A673 (cell line): Measurements from ENCODE around the gene BRAF. TPM values are rescaled to one million over a fixed set of nuclear protein-coding genes. Genes with fewer than 3 reads are reported as not detected.

Experiments used
- BruUV-seq: library from RNA; stranded (reverse); fragments of 400-500 nt; replicated peaks from 2 replicates; lab custom pipeline; 2021; lab: Mats Ljungman, UMichigan
- CTCF ChIA-PET: fragments of 300-600 bp; sonication (Branson Sonifier 250); formaldehyde crosslinking; loops from one replicate; lab custom pipeline; 2022; ENCODE audit warnings: antibody characterized with exemption; lab: Charles Lee
- POLR2A ChIA-PET: fragments of 300-600 bp; sonication (Branson Sonifier 250); formaldehyde crosslinking; loops from one replicate; lab custom pipeline; 2022; ENCODE audit warnings: antibody characterized with exemption; ENCODE audit not compliant: low non-redundant PET; lab: Charles Lee
- DNase-seq: peaks from one replicate; pipeline ENCODE4 v3.0.0-alpha.2; 2015; ENCODE audit warnings: low spot score
- H3K27ac ChIP-seq: fragments of 200-600 bp; sonication (generic); 2 replicates; pipeline ENCODE4 v1.5.1; 2016; ENCODE audit warnings: mixed run types, low read depth, mild to moderate bottlenecking, mixed read lengths, antibody characterized with exemption, low read length; ENCODE audit not compliant: poor library complexity, severe bottlenecking
- H3K27me3 ChIP-seq: fragments of 200-600 bp; sonication (generic); replicated peaks from 2 replicates; pipeline ENCODE4 v1.6.1; 2017; ENCODE audit warnings: mixed run types, low read depth, mild to moderate bottlenecking, mixed read lengths, antibody characterized with exemption, low read length; ENCODE audit not compliant: insufficient read depth, poor library complexity
- H3K36me3 ChIP-seq: fragments of 200-600 bp; sonication (generic); 2 replicates; pipeline ENCODE4 v1.6.1; 2016; ENCODE audit warnings: mixed run types, mild to moderate bottlenecking, mixed read lengths, antibody characterized with exemption, low read length; ENCODE audit not compliant: insufficient read depth, poor library complexity, severe bottlenecking
- H3K4me1 ChIP-seq: fragments of 200-600 bp; sonication (generic); 2 replicates; pipeline ENCODE4 v1.6.1; 2017; ENCODE audit warnings: mixed run types, mild to moderate bottlenecking, mixed read lengths, antibody characterized with exemption, low read length; ENCODE audit not compliant: insufficient read depth, poor library complexity, severe bottlenecking
- H3K4me3 ChIP-seq: fragments of 200-600 bp; sonication (generic); 2 replicates; pipeline ENCODE4 v1.5.1; 2016; ENCODE audit warnings: low read depth, mixed run types, mild to moderate bottlenecking, mixed read lengths, low read length; ENCODE audit not compliant: poor library complexity, severe bottlenecking
- H3K9me3 ChIP-seq: fragments of 200-600 bp; sonication (generic); 2 replicates; pipeline ENCODE4 v1.6.1; 2016; ENCODE audit warnings: mixed run types, low read depth, mild to moderate bottlenecking, mixed read lengths, antibody characterized with exemption, low read length; ENCODE audit not compliant: poor library complexity, severe bottlenecking
- EZH2 ChIP-seq: fragments of 200-600 bp; sonication (generic); IDR thresholded peaks from 2 replicates; pipeline ENCODE4 v1.6.1; 2017; ENCODE audit warnings: borderline replicate concordance, low read depth, mild to moderate bottlenecking, mixed read lengths, antibody characterized with exemption, low read length; ENCODE audit not compliant: poor library complexity, severe bottlenecking
- intact Hi-C: fragments of 100-400 bp; cut with micrococcal nuclease; formaldehyde crosslinking; loops from one replicate; pipeline ENCODE4 v1.10.0; 2022; ENCODE audit not compliant: unreplicated experiment
- total RNA-seq: library from RNA; stranded (reverse); gene quantifications from 2 replicates; pipeline ENCODE4 v1.2.3, GENCODE V29; 2021
- TF ChIP-seq, protein P1 (sequence below): fragments of 300-800, 200-600 bp; sonication (generic); conservative IDR thresholded peaks from 2 replicates; pipeline ENCODE4 v1.5.1; 2017; ENCODE audit warnings: low read depth, mild to moderate bottlenecking, antibody characterized with exemption, low read length, moderate library complexity, mixed read lengths

The BRAF gene
- total RNA-seq, 1 experiment from 2014 or later: 31.8 TPM

DNA sequence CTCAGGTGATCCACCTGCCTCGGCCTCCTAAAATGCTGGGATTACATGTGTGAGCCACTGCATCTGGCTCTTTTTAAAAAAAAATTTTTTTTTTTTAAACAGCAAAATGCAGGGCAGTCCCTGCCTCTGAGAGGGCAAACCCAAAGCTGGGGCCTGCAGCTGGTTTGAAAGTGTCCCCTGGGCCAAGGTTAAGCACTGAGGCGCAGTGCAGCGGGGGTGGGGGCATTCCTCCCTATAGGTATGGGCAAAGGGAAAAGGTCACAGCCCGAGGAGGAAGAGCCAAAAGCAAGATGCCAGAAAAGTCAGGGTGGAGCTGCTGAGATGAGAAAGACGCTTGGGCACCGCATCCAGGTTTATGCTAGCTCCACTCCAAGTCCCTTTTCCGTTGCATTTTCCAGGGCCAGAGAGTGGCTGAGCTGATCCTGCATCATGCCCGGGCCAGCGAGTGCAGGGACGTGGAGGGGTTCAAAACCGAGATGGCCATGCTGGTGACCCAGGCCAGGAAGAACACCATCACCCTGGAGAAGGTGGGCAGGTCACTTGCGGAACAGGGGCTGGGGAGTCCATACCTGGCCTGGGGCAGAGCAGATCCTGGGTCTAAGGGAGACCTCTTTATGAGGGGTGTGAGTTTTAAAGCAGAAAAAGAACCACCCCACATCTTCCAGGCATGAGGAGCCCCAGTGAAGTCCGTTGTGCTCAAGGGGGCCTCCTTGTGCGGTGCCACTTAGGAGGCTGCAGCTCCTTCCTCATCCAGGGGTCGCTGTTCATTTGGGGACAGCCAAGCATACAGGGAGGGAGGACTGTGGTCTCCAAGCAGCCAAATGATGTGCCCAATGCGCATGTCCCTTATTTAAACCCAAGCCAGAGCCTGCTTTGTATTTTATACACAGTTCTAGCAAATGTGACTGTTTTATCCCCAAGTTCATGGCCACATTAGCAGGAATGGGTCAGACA lies 235.3 kb downstream of the BRAF start:
- ChIA-PET CTCF (no interaction called here), POLR2A (no interaction called here)
- BruUV-seq: no TSS peak
- Histone ChIP-seq H3K4me3 (no peak overlapping the region), H3K36me3 (peaks cover 2% of the 10 kb centered on the region), H3K9me3 (no peaks in the 10 kb centered on the region), H3K27ac (no peak overlapping the region), H3K4me1 (no peaks in the 10 kb centered on the region), H3K27me3 (no peaks in the 10 kb centered on the region)
- DNase-seq: no peak
- TF ChIP-seq EZH2: no peak
- TF ChIP-seq, protein P1, sequence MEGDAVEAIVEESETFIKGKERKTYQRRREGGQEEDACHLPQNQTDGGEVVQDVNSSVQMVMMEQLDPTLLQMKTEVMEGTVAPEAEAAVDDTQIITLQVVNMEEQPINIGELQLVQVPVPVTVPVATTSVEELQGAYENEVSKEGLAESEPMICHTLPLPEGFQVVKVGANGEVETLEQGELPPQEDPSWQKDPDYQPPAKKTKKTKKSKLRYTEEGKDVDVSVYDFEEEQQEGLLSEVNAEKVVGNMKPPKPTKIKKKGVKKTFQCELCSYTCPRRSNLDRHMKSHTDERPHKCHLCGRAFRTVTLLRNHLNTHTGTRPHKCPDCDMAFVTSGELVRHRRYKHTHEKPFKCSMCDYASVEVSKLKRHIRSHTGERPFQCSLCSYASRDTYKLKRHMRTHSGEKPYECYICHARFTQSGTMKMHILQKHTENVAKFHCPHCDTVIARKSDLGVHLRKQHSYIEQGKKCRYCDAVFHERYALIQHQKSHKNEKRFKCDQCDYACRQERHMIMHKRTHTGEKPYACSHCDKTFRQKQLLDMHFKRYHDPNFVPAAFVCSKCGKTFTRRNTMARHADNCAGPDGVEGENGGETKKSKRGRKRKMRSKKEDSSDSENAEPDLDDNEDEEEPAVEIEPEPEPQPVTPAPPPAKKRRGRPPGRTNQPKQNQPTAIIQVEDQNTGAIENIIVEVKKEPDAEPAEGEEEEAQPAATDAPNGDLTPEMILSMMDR: peak; percentile 20; the same call in 1 of the 2 replicates
- intact Hi-C loops: loop anchor here (10.0 kb wide), 1 partner anchor 845 kb away; no protein-coding TSS in a partner anchor

DNA sequence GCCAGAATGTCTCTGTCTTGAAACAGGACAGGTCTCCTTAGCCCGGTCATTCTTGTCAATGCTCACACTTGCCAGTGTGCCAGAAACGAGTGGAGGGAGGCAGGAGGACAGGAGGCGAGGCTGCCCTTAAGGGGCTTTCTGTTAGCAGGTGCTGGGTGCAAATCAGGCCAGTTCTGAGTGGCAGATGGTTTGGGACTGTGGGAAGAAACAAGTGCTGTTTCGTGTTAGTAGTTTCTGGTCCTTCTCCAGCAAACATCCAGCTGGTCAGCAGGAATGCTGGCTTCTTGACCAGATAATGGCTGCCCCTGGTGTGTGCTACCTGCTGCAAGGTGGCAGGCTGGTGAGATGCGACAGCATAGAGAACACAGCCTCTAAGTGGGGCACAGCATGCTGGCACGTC lies 236.4 kb downstream of the BRAF start:
- H3K4me1 ChIP-seq: no peaks in the 10 kb centered on the region
- ChIA-PET CTCF (no interaction called here), POLR2A (no interaction called here)
- peaks cover 2% of the 10 kb centered on the region for H3K36me3 ChIP-seq
- H3K9me3 ChIP-seq: no peaks in the 10 kb centered on the region
- no peak overlapping the region for H3K27ac ChIP-seq
- BruUV-seq: no TSS peak
- no peaks in the 10 kb centered on the region for H3K27me3 ChIP-seq
- DNase-seq: no peak
- TF ChIP-seq, protein P1: no peak
- TF ChIP-seq EZH2: no peak
- intact Hi-C loops: no loop called here
- no peak overlapping the region for H3K4me3 ChIP-seq

DNA sequence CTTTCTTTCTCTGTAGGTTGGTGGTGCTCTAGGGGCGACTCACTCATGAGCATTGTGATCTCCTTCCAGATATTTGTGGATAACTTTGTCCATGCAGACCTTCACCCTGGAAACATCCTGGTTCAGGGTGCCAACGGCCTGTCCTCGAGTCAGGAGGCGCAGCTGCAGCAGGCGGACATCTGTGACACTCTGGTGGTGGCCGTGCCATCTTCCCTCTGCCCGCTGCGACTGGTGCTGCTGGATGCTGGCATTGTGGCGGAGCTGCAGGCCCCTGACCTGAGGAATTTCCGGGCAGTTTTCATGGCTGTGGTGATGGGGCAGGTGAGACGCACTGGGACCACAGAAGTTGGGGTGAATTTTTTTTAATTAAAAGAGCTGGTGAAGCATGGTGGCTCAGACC lies 237.8 kb downstream of the BRAF start:
- POLR2A ChIA-PET: no interaction called here
- no TSS peak for BruUV-seq

More for the DNA sequence above, 237.8 kb downstream of the BRAF start:
- peaks cover 2% of the 10 kb centered on the region for H3K36me3 ChIP-seq
- no peaks in the 10 kb centered on the region for H3K9me3 ChIP-seq
- no peak for TF ChIP-seq EZH2
- TF ChIP-seq, protein P1: no peak
- no peaks in the 10 kb centered on the region for H3K27me3 ChIP-seq
- no peak overlapping the region for H3K4me3 ChIP-seq
- no peaks in the 10 kb centered on the region for H3K4me1 ChIP-seq
- intact Hi-C loops: no loop called here
- DNase-seq: no peak
- H3K27ac ChIP-seq: no peak overlapping the region
- CTCF ChIA-PET: no interaction called here
